Activated naive CD8-positive, alpha-beta T cell treated with anti-CD3 and anti-CD28 coated beads for 36 hours (primary cell): ENCODE measurements around the gene SIGLEC1. TPM values are rescaled to one million over a fixed set of nuclear protein-coding genes. Genes with fewer than 3 reads are reported as not detected.

ENCODE experiments used
- DNase-seq: peaks from one replicate; pipeline ENCODE4 v3.0.0; 2021
- H3K27ac Mint-ChIP-seq: one replicate; pipeline ENCODE4 v1.8.0; 2022; ENCODE audit warnings: mild to moderate bottlenecking, moderate library complexity, mixed read lengths
- H3K27me3 Mint-ChIP-seq: one replicate; pipeline ENCODE4 v1.8.0; 2022; ENCODE audit warnings: mild to moderate bottlenecking, mixed read lengths
- H3K36me3 Mint-ChIP-seq: one replicate; pipeline ENCODE4 v1.8.0; 2021; ENCODE audit warnings: mild to moderate bottlenecking, mixed read lengths
- H3K4me1 Mint-ChIP-seq: one replicate; pipeline ENCODE4 v1.8.0; 2021; ENCODE audit warnings: mixed read lengths
- H3K4me3 Mint-ChIP-seq: one replicate; pipeline ENCODE4 v1.8.0; 2022; ENCODE audit warnings: mild to moderate bottlenecking, moderate library complexity, mixed read lengths
- H3K9me3 Mint-ChIP-seq: one replicate; pipeline ENCODE4 v1.8.0; 2022; ENCODE audit warnings: mixed read lengths
- total RNA-seq, 2 experiments: library from RNA; stranded (reverse); gene quantifications; one replicate each; pipeline ENCODE4 v1.2.3, GENCODE V29; 2021

SIGLEC1 gene
- total RNA-seq, 2 experiments from 2014 or later, result not detected

DNA sequence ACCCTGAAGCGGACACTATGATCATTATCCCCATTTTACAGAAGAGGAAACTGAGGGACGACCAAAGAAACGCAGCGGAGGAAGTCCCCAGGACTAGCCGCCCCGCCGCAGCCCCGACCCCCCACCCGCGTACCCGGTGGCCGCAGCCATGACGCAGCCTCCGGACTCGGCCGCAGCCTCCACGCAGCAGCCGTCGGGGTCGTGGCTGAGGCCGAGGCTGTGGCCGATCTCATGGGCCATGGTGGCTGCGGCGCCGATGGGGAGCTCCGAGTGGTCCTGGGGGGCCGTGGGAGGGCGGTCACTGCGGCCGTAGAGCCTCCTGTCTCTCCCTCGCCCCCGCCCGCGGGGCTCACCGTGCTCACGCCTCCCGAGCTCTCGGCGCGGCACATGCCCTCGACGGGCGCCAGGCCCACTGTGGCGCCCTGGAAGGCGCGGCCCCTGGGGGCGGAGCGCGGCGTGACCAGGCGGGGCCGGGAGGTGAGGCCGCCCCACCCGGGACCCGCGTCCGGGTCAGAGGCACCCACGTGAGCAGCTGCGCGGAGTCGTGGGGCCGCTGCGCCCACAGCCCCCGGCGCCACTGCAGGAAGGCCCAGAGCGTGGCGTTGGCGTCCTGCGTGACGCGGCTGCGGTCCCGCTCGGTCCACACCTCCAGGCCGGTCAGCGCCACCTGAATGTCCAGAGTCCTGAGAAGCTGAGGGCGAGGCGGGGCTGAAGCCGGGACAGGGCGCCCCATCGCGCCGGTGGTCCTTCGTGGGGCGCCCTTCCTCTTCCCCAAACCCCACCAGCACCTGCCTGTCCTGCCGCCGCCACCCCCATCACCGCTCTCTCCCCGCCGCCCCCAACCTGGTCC lies 39.0 kb downstream of the SIGLEC1 start:
- Mint-ChIP-seq H3K4me3 (no peak overlapping the region), H3K36me3 (no peaks in the 10 kb centered on the region), H3K27ac (no peak overlapping the region), H3K27me3 (peaks cover 60% of the 10 kb centered on the region), H3K4me1 (peaks cover 4% of the 10 kb centered on the region), H3K9me3 (no peaks in the 10 kb centered on the region)
- DNase-seq, result no peak

DNA sequence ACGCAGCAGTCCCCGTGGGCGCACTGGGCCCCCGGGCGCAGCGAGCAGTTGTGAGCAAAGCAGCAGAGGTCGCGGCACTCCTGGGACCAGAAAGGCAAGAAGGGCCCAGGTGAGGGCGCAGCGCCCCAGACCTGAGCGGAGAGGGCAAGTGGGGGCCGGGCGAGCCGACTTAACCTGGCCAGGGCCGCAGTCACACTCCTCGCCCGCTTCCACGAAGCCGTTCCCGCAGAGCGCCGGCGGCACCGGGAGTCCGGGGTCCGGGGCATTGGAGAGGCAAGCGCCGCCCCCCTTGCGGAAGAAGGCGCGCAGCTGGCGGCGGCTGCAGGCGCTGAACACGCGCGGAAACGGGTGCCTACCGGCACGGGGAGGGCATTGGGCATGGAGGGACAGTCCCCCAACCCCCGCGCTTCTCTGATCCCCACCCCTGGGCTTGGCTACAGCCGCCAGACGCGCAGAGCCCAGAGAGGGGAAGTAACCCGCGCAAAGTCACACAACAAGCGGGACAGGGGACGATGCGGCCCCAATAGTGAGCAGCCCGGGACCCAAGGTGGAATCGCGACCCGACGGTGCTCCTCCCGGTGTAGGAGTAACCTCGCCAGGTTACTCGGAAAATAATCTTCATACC lies 39.7 kb downstream of the SIGLEC1 start:
- Mint-ChIP-seq H3K36me3 (no peaks in the 10 kb centered on the region), H3K4me1 (peaks cover 4% of the 10 kb centered on the region), H3K27ac (no peak overlapping the region), H3K27me3 (peaks cover 58% of the 10 kb centered on the region), H3K9me3 (no peaks in the 10 kb centered on the region), H3K4me3 (no peak overlapping the region)
- DNase-seq, result peak; percentile 9

DNA sequence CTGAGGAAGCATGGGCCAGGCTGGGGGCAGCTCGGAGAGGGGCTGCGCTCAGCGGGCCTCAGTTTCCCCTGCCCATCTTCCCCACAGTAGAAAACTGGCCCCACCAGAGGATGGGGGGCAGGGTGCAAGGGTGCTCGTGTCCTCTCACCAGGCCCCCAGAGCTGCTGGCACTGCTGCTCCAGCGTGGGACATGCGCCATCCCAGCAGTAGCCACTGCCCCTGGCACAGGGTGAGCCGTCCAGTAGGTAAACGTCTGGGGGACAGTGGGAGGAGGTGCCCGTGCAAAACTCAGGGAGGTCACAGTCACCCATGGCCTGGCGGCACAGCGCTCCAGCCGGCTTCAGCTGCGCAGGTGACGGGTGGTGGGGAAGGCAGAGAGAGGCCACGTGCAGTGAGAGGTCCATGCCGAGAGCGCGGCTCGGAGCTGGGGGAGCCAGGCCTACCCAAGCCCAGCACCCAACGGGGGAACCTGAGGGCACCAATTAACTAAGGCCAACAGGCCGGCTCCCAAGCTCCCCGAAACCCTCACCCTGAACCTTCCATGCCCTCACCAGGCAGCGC lies 40.3 kb downstream of the SIGLEC1 start:
- H3K36me3 Mint-ChIP-seq, result no peaks in the 10 kb centered on the region
- H3K4me1 Mint-ChIP-seq, result peaks cover 8% of the 10 kb centered on the region
- no peak for DNase-seq
- H3K4me3 Mint-ChIP-seq, result no peak overlapping the region
- H3K27me3 Mint-ChIP-seq, result peaks cover 56% of the 10 kb centered on the region
- H3K9me3 Mint-ChIP-seq, result no peaks in the 10 kb centered on the region
- no peak overlapping the region for H3K27ac Mint-ChIP-seq

DNA sequence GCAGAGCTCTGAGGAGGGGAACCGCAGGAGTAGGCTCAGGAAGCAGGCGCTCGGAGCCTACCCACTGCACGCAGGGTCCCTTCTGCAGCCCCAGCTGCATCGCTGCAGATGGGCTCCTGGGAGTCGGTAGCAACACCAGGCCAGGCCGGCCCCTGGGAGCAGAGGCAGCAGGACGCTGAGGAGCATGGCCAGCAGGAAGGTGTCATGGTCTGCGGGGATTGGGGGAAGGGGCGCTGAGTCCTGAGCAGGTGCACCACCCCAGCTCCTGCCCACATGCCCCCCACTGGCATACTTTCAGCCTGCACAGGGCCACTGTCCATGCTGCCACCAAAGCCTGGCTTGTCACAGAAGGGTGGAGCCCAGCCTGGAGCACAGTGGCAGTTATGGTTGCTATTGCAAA lies 41.5 kb downstream of the SIGLEC1 start:
- H3K36me3 Mint-ChIP-seq, result no peaks in the 10 kb centered on the region
- DNase-seq, result no peak
- H3K27ac Mint-ChIP-seq, result no peak overlapping the region
- peaks cover 46% of the 10 kb centered on the region for H3K27me3 Mint-ChIP-seq
- no peak overlapping the region for H3K4me3 Mint-ChIP-seq
- peaks cover 14% of the 10 kb centered on the region for H3K4me1 Mint-ChIP-seq
- H3K9me3 Mint-ChIP-seq, result no peaks in the 10 kb centered on the region

DNA sequence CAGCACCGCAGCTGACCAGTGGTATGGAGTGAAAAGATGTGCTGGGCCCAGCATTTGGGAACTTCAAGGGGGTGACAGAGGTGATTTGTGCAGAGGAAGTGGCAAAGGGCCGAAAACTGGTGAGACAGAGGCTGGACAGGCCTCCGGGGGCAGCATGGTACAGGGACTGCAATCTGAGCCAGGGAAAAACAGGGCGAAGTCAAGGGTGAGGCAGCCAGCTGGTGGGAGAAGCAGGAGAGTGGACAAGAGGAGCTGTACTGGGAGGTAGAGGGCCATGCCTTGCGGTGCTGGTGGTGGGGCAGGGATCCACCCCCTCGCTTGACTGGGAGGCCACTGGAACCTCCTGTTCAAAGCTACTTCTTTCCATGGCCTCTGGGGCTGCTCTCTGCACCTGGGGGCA lies 41.9 kb downstream of the SIGLEC1 start:
- DNase-seq, result no peak
- Mint-ChIP-seq H3K27me3 (peaks cover 43% of the 10 kb centered on the region), H3K4me3 (no peak overlapping the region)

DNA sequence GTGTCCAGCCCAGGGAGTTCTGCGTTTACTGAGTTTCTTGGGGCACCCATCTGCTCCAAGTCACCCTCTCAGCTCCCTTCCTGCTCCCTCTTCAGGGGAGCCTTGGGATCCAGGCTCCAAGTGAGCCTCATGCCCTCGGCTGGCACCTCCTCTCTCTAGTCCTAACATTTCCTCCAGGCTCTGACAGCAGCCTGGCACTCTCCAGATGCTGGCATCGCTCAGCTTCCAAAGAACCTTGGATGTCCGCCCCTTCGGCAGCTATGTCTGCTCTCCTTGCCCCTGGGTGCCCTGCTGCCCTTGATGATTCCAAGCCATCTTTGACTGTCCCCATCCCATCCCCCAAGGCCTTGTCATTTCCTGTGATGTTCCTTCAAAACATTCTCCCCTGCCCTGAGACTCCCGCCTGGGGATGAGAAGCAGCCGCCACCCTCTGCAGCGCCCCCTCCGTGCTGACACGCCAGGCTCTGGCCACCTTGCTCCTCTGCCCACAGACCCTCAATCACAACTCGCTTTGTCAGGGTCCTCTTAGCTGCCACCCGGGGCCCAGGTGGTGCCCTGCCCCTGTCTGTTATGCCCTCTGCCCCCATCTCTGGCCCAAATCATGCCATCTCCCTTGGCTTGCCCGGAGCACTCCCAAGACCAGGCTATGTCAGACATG lies 42.6 kb downstream of the SIGLEC1 start:
- Mint-ChIP-seq H3K36me3 (no peaks in the 10 kb centered on the region), H3K27ac (no peak overlapping the region), H3K27me3 (peaks cover 41% of the 10 kb centered on the region), H3K4me3 (no peak overlapping the region), H3K4me1 (peaks cover 21% of the 10 kb centered on the region), H3K9me3 (no peaks in the 10 kb centered on the region)
- DNase-seq, result no peak

More for the DNA sequence above, 41.9 kb downstream of the SIGLEC1 start:
- peaks cover 17% of the 10 kb centered on the region for H3K4me1 Mint-ChIP-seq
- H3K36me3 Mint-ChIP-seq, result no peaks in the 10 kb centered on the region
- H3K9me3 Mint-ChIP-seq, result no peaks in the 10 kb centered on the region
- H3K27ac Mint-ChIP-seq, result no peak overlapping the region

DNA sequence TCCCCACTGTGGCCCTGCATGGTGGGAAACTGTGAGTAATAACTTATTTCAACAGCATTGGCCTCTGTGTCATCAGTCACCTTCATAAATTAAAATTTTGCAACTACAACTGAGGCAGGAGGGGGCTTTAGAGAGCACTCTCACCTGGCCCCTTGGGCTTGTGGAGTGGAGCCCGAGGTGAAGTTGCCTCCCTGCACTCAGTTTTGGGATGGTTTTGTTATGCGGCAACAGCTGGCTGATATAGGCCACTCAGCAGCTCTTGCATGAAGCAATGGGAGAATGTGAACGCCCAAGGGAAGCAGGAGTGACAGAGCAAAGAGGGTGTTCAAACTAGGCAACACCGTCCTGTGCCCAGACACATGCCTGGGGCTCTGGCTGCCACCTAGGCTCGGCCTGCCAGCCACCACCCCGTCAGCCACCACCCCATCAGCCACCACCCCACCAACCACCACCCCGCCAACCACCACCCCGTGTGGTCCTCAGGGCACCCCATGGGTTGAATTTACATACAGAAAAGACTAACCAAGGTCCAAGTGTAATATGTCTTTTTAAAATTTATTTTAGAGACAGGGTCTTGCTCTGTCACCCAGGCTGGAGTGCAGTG lies 44.9 kb downstream of the SIGLEC1 start:
- DNase-seq, result no peak
- Mint-ChIP-seq H3K4me3 (no peak overlapping the region), H3K4me1 (peaks cover 19% of the 10 kb centered on the region), H3K27ac (no peak overlapping the region), H3K36me3 (no peaks in the 10 kb centered on the region), H3K27me3 (peaks cover 35% of the 10 kb centered on the region), H3K9me3 (no peaks in the 10 kb centered on the region)

DNA sequence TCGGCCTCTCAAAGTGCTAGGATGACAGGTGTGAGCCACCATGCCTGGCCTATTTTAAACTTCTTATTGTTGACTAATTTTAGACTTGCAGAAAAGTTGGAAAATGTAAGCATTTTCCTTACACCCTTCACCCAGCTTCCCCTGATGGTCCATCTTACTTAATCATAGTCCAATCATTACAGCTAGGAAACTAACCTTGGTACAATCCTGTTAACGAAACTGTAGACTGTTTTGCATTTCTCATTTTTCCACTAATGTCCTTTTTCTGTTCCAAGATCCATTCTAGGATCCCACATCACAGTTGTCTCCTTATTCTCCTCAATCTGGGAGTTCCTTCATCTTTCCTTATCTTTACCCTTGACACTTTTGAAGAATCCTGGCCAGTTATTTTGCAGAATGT lies 48.5 kb downstream of the SIGLEC1 start:
- peaks cover 24% of the 10 kb centered on the region for H3K4me1 Mint-ChIP-seq
- no peaks in the 10 kb centered on the region for H3K36me3 Mint-ChIP-seq
- no peaks in the 10 kb centered on the region for H3K9me3 Mint-ChIP-seq
- no peak for DNase-seq
- no peak overlapping the region for H3K4me3 Mint-ChIP-seq
- H3K27me3 Mint-ChIP-seq, result peaks cover 44% of the 10 kb centered on the region
- H3K27ac Mint-ChIP-seq, result no peak overlapping the region

DNA sequence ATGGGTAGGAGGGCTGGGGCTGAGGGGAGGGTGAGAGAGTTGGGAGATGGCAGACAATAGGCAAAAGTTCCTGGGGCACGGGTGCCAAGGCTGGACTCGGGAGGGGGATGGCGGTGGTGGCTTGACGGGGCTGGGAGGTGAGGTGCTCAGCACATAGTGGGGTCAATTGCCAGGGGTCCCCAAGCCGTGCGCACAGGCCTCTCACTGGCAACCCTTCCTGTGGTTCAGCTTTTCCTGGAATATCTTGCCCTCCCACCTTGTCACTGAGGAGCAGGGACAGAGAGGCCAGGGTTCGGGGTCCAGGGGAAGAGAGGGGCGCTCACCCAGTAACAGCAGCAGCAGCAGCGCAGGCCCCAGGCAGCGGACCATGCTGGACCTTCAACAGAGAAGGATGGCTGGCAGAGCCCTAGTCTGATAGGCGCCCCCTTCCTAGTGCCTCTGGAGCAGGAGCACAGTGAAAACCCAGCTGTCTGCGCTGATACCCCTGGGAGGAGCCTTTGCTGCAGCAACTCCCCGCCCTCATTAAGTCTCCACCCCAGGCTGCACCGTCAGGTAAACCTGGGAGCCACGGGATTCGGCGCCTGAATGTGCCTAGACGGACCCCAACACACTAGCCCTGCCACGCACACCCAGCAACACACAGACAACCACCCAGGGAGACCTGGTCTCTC lies 49.2 kb downstream of the SIGLEC1 start, which contains the start of gene GFRA4:
Gene GFRA4 (minus strand): TSS at position 369 of the 671 bp plus-strand sequence. CDS start 0 bp downstream, at position 369.
- Mint-ChIP-seq H3K9me3 (no peaks in the 10 kb centered on the region), H3K4me1 (peaks cover 24% of the 10 kb centered on the region), H3K4me3 (no peak within 1 kb of the TSS), H3K27ac (no peak within 1 kb of the TSS), H3K36me3 (no peaks in the 10 kb centered on the region), H3K27me3 (peaks cover 48% of the 10 kb centered on the region)
- DNase-seq, result no peak

Other genes starting within 250 kb of the SIGLEC1 start
- 1 to 10 TPM; 7.3 to 7.7 TPM for gene ATRN, start 241.6 kb downstream of the SIGLEC1 start, total RNA-seq
- gene GFRA4, start 49.2 kb downstream of the SIGLEC1 start, total RNA-seq, result not detected
- gene ADAM33, start 30.6 kb downstream of the SIGLEC1 start, total RNA-seq, result not detected
- not detected for gene HSPA12B, start 20.1 kb upstream of the SIGLEC1 start, total RNA-seq
- gene ADISSP, start 55.2 kb upstream of the SIGLEC1 start, total RNA-seq, result 10 to 100 TPM; 63.5 to 63.8 TPM
- gene SPEF1, start 68.8 kb upstream of the SIGLEC1 start, total RNA-seq, result under 1 TPM; 0.12 to 0.23 TPM
- gene CENPB, start 74.1 kb upstream of the SIGLEC1 start, total RNA-seq, result 10 to 100 TPM; 54.6 to 59.0 TPM
- gene CDC25B, start 83.7 kb upstream of the SIGLEC1 start, total RNA-seq, result 10 to 100 TPM; 54.6 to 60.9 TPM
- 10 to 100 TPM; 11.1 to 11.7 TPM for gene AP5S1, start 107.9 kb upstream of the SIGLEC1 start, total RNA-seq
- 10 to 100 TPM; 21.2 to 21.6 TPM for gene MAVS, start 134.2 kb upstream of the SIGLEC1 start, total RNA-seq
- 10 to 100 TPM; 50.0 to 50.7 TPM for gene PANK2, start 176.8 kb upstream of the SIGLEC1 start, total RNA-seq